ENCODE measurements around the gene CNTNAP2. TPM values are rescaled to one million over a fixed set of nuclear protein-coding genes. Genes with fewer than 3 reads are reported as not detected.

Gene CNTNAP2
- total and polyA plus RNA-seq, 4 donors: 0.14 to 2.3 (median 1.1) TPM

DNA sequence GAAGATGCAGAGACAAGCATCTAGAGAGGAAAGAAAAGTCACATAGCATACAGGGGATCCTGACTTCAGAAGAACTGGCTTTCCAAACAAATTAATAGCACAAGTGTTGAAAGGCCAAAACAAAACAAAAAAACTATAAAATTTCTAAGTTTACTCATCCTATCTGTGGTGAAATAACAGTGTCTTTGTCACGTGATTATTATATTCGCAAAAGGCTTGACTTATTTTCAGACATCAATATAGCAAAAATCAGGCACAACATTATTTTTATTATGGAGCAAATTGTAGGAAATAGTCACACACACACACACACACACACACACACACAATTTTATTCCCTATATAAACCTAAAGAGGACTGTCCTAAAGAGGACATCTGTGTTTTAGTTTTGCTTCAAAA, 272.3 kb downstream of the CNTNAP2 start:
- H3K4me1 ChIP-seq (ENCODE audit: control insufficient read depth in 4 of 4, insufficient read depth in 4 of 4, low read length in 3 of 4): no peaks in the 10 kb centered on the region

DNA sequence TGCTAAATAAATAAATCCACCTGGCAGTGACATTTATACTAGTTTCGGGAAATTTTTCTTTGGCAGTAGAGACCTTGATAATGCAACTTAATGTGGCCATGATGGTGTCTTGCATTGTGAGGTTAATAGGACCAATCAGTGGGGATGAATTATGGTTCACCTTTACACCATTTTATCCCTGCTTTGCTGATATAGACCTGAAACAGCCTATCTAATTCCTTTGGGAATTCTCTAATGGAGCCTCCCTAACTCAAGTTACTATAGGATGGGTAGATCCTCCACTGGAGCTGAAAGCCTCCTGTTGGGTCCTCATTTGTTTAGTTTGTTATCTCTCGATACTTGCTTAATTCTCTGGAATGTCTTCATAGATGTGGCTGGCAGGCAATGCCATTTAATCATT, 276.7 kb downstream of the CNTNAP2 start:
- no peaks in the 10 kb centered on the region for H3K9me3 ChIP-seq (ENCODE audit: control insufficient read depth in 4 of 4, low read length in 3 of 4)
- H3K9ac ChIP-seq (ENCODE audit: low read depth in 1 of 2, low read length in 2 of 2): no peak overlapping the region
- no peak overlapping the region for H3K4me3 ChIP-seq (ENCODE audit: low read depth in 1 of 3, low read length in 3 of 3)
- DNase-seq (ENCODE audit: low spot score): no peak
- H3K4me1 ChIP-seq (ENCODE audit: control insufficient read depth in 4 of 4, insufficient read depth in 4 of 4, low read length in 3 of 4): no peaks in the 10 kb centered on the region
- no peak overlapping the region for H3K27ac ChIP-seq (ENCODE audit: low read depth in 1 of 2, low read length in 2 of 2)
- WGBS: 68% methylated on average over 2 of the region's 2 CpGs
- no peaks in the 10 kb centered on the region for H3K36me3 ChIP-seq (ENCODE audit: control insufficient read depth in 4 of 4, insufficient read depth in 3 of 4, low read depth in 1 of 4, low read length in 3 of 4)
- TF ChIP-seq GABPA (IDR thresholded peaks at IDR 0.05 in 1 of 2, conservative IDR thresholded peaks at IDR 0.05 in 1 of 2): no peak
- no peaks in the 10 kb centered on the region for H3K27me3 ChIP-seq (ENCODE audit: control insufficient read depth in 4 of 4, insufficient read depth in 4 of 4, low read length in 3 of 4)

More for the DNA sequence above, 272.3 kb downstream of the CNTNAP2 start:
- H3K9me3 ChIP-seq (ENCODE audit: control insufficient read depth in 4 of 4, low read length in 3 of 4): no peaks in the 10 kb centered on the region
- no peak for DNase-seq (ENCODE audit: low spot score)
- no peak overlapping the region for H3K27ac ChIP-seq (ENCODE audit: low read depth in 1 of 2, low read length in 2 of 2)
- TF ChIP-seq, protein P1, sequence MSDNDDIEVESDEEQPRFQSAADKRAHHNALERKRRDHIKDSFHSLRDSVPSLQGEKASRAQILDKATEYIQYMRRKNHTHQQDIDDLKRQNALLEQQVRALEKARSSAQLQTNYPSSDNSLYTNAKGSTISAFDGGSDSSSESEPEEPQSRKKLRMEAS (IDR thresholded peaks at IDR 0.05): no peak
- TF ChIP-seq, protein P2, sequence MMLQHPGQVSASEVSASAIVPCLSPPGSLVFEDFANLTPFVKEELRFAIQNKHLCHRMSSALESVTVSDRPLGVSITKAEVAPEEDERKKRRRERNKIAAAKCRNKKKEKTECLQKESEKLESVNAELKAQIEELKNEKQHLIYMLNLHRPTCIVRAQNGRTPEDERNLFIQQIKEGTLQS (IDR thresholded peaks at IDR 0.05): no peak
- no peak for TF ChIP-seq NR2F2 (IDR thresholded peaks at IDR 0.05)
- no peak for TF ChIP-seq HNF4G (IDR thresholded peaks at IDR 0.05)
- TF ChIP-seq HNF4A (conservative IDR thresholded peaks at IDR 0.05): no peak
- no peak for TF ChIP-seq YY1 (IDR thresholded peaks at IDR 0.05)
- no peak for TF ChIP-seq TAF1 (conservative IDR thresholded peaks at IDR 0.05)
- no peak for TF ChIP-seq JUND (IDR thresholded peaks at IDR 0.05)
- TF ChIP-seq RAD21 (IDR thresholded peaks at IDR 0.05): no peak
- no peak for TF ChIP-seq FOXA2 (IDR thresholded peaks at IDR 0.05)
- TF ChIP-seq SP1 (IDR thresholded peaks at IDR 0.05): no peak
- TF ChIP-seq, protein P3, sequence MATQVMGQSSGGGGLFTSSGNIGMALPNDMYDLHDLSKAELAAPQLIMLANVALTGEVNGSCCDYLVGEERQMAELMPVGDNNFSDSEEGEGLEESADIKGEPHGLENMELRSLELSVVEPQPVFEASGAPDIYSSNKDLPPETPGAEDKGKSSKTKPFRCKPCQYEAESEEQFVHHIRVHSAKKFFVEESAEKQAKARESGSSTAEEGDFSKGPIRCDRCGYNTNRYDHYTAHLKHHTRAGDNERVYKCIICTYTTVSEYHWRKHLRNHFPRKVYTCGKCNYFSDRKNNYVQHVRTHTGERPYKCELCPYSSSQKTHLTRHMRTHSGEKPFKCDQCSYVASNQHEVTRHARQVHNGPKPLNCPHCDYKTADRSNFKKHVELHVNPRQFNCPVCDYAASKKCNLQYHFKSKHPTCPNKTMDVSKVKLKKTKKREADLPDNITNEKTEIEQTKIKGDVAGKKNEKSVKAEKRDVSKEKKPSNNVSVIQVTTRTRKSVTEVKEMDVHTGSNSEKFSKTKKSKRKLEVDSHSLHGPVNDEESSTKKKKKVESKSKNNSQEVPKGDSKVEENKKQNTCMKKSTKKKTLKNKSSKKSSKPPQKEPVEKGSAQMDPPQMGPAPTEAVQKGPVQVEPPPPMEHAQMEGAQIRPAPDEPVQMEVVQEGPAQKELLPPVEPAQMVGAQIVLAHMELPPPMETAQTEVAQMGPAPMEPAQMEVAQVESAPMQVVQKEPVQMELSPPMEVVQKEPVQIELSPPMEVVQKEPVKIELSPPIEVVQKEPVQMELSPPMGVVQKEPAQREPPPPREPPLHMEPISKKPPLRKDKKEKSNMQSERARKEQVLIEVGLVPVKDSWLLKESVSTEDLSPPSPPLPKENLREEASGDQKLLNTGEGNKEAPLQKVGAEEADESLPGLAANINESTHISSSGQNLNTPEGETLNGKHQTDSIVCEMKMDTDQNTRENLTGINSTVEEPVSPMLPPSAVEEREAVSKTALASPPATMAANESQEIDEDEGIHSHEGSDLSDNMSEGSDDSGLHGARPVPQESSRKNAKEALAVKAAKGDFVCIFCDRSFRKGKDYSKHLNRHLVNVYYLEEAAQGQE (IDR thresholded peaks at IDR 0.05): no peak
- TF ChIP-seq GABPA (IDR thresholded peaks at IDR 0.05 in 1 of 2, conservative IDR thresholded peaks at IDR 0.05 in 1 of 2): no peak
- TF ChIP-seq, protein P4, sequence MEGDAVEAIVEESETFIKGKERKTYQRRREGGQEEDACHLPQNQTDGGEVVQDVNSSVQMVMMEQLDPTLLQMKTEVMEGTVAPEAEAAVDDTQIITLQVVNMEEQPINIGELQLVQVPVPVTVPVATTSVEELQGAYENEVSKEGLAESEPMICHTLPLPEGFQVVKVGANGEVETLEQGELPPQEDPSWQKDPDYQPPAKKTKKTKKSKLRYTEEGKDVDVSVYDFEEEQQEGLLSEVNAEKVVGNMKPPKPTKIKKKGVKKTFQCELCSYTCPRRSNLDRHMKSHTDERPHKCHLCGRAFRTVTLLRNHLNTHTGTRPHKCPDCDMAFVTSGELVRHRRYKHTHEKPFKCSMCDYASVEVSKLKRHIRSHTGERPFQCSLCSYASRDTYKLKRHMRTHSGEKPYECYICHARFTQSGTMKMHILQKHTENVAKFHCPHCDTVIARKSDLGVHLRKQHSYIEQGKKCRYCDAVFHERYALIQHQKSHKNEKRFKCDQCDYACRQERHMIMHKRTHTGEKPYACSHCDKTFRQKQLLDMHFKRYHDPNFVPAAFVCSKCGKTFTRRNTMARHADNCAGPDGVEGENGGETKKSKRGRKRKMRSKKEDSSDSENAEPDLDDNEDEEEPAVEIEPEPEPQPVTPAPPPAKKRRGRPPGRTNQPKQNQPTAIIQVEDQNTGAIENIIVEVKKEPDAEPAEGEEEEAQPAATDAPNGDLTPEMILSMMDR (IDR thresholded peaks at IDR 0.05; ENCODE audit: low read depth, low read length, missing input control): no peak
- TF ChIP-seq, protein P5, sequence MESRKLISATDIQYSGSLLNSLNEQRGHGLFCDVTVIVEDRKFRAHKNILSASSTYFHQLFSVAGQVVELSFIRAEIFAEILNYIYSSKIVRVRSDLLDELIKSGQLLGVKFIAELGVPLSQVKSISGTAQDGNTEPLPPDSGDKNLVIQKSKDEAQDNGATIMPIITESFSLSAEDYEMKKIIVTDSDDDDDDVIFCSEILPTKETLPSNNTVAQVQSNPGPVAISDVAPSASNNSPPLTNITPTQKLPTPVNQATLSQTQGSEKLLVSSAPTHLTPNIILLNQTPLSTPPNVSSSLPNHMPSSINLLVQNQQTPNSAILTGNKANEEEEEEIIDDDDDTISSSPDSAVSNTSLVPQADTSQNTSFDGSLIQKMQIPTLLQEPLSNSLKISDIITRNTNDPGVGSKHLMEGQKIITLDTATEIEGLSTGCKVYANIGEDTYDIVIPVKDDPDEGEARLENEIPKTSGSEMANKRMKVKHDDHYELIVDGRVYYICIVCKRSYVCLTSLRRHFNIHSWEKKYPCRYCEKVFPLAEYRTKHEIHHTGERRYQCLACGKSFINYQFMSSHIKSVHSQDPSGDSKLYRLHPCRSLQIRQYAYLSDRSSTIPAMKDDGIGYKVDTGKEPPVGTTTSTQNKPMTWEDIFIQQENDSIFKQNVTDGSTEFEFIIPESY (IDR thresholded peaks at IDR 0.05): no peak
- TF ChIP-seq RXRA (IDR thresholded peaks at IDR 0.05): no peak
- no peak for TF ChIP-seq FOXA1 (IDR thresholded peaks at IDR 0.05)
- no peak for TF ChIP-seq EGR1 (IDR thresholded peaks at IDR 0.05; ENCODE audit: low read depth in 2 of 2)
- H3K9ac ChIP-seq (ENCODE audit: low read depth in 1 of 2, low read length in 2 of 2): no peak overlapping the region
- no peaks in the 10 kb centered on the region for H3K27me3 ChIP-seq (ENCODE audit: control insufficient read depth in 4 of 4, insufficient read depth in 4 of 4, low read length in 3 of 4)
- 79% methylated on average over 2 of the region's 2 CpGs for WGBS
- no peak overlapping the region for H3K4me3 ChIP-seq (ENCODE audit: low read depth in 1 of 3, low read length in 3 of 3)
- no peaks in the 10 kb centered on the region for H3K36me3 ChIP-seq (ENCODE audit: control insufficient read depth in 4 of 4, insufficient read depth in 3 of 4, low read depth in 1 of 4, low read length in 3 of 4)
